ENCODE results near the gene PHACTR3. TPM values are rescaled to one million over a fixed set of nuclear protein-coding genes. Genes with fewer than 3 reads are reported as not detected.
A peak's percentile ranks its signal among the peaks of the same experiment; 100 is the strongest.

Gene PHACTR3
- total RNA-seq, 1 experiment from 2014 or later = not detected

DNA sequence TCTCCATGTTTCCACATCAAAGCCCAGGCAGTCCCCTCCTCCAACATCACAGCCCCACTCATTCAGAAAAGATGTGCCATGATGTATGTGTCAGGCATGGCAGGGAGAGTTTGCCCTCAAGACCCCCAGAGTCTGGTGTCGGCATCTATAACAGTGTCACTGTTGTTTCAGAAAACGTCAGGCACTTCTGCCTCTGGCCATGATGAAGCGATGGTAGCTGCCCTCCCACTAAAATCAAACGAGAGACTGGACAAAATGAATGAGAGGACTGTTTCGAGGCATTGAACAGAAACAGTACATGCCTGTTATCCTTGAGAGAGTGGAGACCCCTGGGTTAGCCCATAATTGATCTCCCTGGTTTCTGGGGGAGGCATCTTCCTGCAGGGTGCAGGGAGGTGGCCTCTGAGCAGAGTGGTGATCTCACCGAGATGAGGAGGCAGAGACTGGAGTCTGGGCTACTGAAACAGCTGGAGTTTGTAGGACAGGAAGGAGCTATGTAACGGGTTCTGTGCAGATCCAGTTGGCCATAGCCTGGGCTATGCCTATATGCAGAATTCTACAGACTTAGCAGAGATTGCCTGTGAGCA is 184.6 kb downstream of the PHACTR3 start:
- Histone ChIP-seq H3K27ac (ENCODE audit: insufficient read length, low read depth, low read length) (no peak overlapping the region), H2AFZ (ENCODE audit: low read length) (no peak overlapping the region), H3K79me1 (ENCODE audit: insufficient read depth, low read depth, low read length, poor library complexity, severe bottlenecking) (no peaks in the 10 kb centered on the region), H3K9me3 (ENCODE audit: control insufficient read depth, low read depth, low read length) (no peaks in the 10 kb centered on the region), H3K4ac (ENCODE audit: low read depth, low read length) (no peak overlapping the region), H2BK12ac (ENCODE audit: insufficient read length, low read depth, low read length) (no peak overlapping the region), H3K9ac (ENCODE audit: extremely low read depth, insufficient read length, low read length) (no peak overlapping the region), H3K18ac (ENCODE audit: insufficient read length, low read depth, low read length) (no peak overlapping the region), H2BK15ac (ENCODE audit: low read depth, low read length) (no peak overlapping the region), H2AK5ac (ENCODE audit: insufficient read length, low read length) (no peak overlapping the region), H4K5ac (ENCODE audit: insufficient read length, low read depth, low read length) (no peak overlapping the region), H3K27me3 (ENCODE audit: insufficient read depth, low read length) (no peaks in the 10 kb centered on the region), H3K4me2 (ENCODE audit: insufficient read depth, insufficient read length, low read length) (no peak overlapping the region), H3K79me2 (ENCODE audit: insufficient read depth, low read length) (no peaks in the 10 kb centered on the region), H3K4me1 (ENCODE audit: insufficient read depth, low read length) (no peaks in the 10 kb centered on the region), H4K8ac (replicated peaks; ENCODE audit: insufficient read length, low read depth, low read length) (no peak overlapping the region), H3K23me2 (ENCODE audit: insufficient read length, low read depth, low read length, poor library complexity, severe bottlenecking) (no peaks in the 10 kb centered on the region), H2BK120ac (ENCODE audit: low read depth, low read length, poor library complexity, severe bottlenecking) (no peak overlapping the region), H4K20me1 (ENCODE audit: control insufficient read depth, insufficient read depth, insufficient read length) (no peaks in the 10 kb centered on the region), H3T11ph (ENCODE audit: low read length) (no peak overlapping the region), H2BK5ac (ENCODE audit: insufficient read length, low read length) (no peak overlapping the region), H2BK20ac (ENCODE audit: low read depth, low read length, poor library complexity, severe bottlenecking) (no peak overlapping the region), H3K23ac (ENCODE audit: insufficient read length, low read depth, low read length) (no peak overlapping the region), H4K91ac (ENCODE audit: insufficient read length, low read depth, low read length) (no peak overlapping the region), H3K56ac (ENCODE audit: insufficient read length, low read depth, low read length) (no peak overlapping the region), H3K14ac (ENCODE audit: insufficient read depth, low read length) (no peak overlapping the region)
- H3K4me3 Mint-ChIP-seq = no peak overlapping the region
- peaks cover 0 to 5% of the 10 kb centered on the region in 2 experiments; a peak in 2 of 4 replicates for H3K4me1 Mint-ChIP-seq
- peaks cover 34% of the 10 kb centered on the region for H3K27me3 Mint-ChIP-seq (ENCODE audit: low read depth)
- DNase-seq = peak; percentile 10
- WGBS (ENCODE audit: extremely low coverage, insufficient read length, low lambda C conversion rate) = no CpG with 5 or more reads among the region's 7 CpGs
- H3K36me3 Mint-ChIP-seq (ENCODE audit: insufficient read depth in 1 of 3, low read depth in 3 of 3) = no peaks in the 10 kb centered on the region; a peak in 1 of 7 replicates
- H3K9me3 Mint-ChIP-seq = peaks cover 15 to 40% of the 10 kb centered on the region in 2 experiments
- no peak for TF ChIP-seq CTCF (conservative IDR thresholded peaks at IDR 0.05)
- H3K27ac Mint-ChIP-seq = peak overlapping the region in 1 of 3 experiments; percentile 36; a peak in 2 of 7 replicates

All from H9 (cell line).